H9 (cell line): ENCODE results near the gene SYNPO2. TPM values are rescaled to one million over a fixed set of nuclear protein-coding genes. Genes with fewer than 3 reads are reported as not detected.

ENCODE experiments used
- DNase-seq: peaks from one replicate; pipeline ENCODE4 v3.0.0-alpha.2; 2017
- H2AFZ ChIP-seq: one replicate; pipeline ENCODE4 v1.6.1; 2013; ENCODE audit warnings: mild to moderate bottlenecking, low read length, control low read depth, moderate library complexity
- H2AK5ac ChIP-seq: 2 replicates; pipeline ENCODE4 v1.6.1; 2013; ENCODE audit warnings: low read length, control low read depth, mixed read lengths; ENCODE audit not compliant: insufficient read length
- H2BK120ac ChIP-seq: one replicate; pipeline ENCODE4 v1.6.1; 2013; ENCODE audit warnings: low read depth, mild to moderate bottlenecking, low read length, control low read depth, inconsistent platforms; ENCODE audit not compliant: poor library complexity, severe bottlenecking
- H2BK12ac ChIP-seq: 2 replicates; pipeline ENCODE4 v1.6.1; 2013; ENCODE audit warnings: low read length, control low read depth, mixed read lengths, low read depth; ENCODE audit not compliant: insufficient read length
- H2BK15ac ChIP-seq: 2 replicates; pipeline ENCODE4 v1.6.1; 2013; ENCODE audit warnings: low read depth, low read length, control low read depth
- H2BK20ac ChIP-seq: one replicate; pipeline ENCODE4 v1.6.1; 2013; ENCODE audit warnings: low read depth, mild to moderate bottlenecking, low read length, control low read depth, inconsistent platforms; ENCODE audit not compliant: poor library complexity, severe bottlenecking
- H2BK5ac ChIP-seq: 2 replicates; pipeline ENCODE4 v1.6.1; 2013; ENCODE audit warnings: low read length, control low read depth, mixed read lengths; ENCODE audit not compliant: insufficient read length
- H3K14ac ChIP-seq: 2 replicates; pipeline ENCODE4 v1.6.1; 2013; ENCODE audit warnings: low read length, control low read depth; ENCODE audit not compliant: insufficient read depth
- H3K18ac ChIP-seq: 2 replicates; pipeline ENCODE4 v1.6.1; 2013; ENCODE audit warnings: low read depth, mild to moderate bottlenecking, mixed read lengths, low read length, control low read depth; ENCODE audit not compliant: insufficient read length
- H3K23ac ChIP-seq: 2 replicates; pipeline ENCODE4 v1.6.1; 2013; ENCODE audit warnings: low read length, control low read depth, mixed read lengths, low read depth; ENCODE audit not compliant: insufficient read length
- H3K23me2 ChIP-seq: 2 replicates; pipeline ENCODE4 v1.6.1; 2013; ENCODE audit warnings: low read depth, mild to moderate bottlenecking, mixed read lengths, low read length, control low read depth; ENCODE audit not compliant: insufficient read length, poor library complexity, severe bottlenecking
- H3K27ac ChIP-seq: 2 replicates; pipeline ENCODE4 v1.5.1; 2013; ENCODE audit warnings: low read length, control low read depth, mixed read lengths, low read depth; ENCODE audit not compliant: insufficient read length
- H3K27me3 ChIP-seq: 2 replicates; pipeline ENCODE4 v1.6.1; 2013; ENCODE audit warnings: low read length, control low read depth, inconsistent platforms; ENCODE audit not compliant: insufficient read depth
- H3K4ac ChIP-seq: 2 replicates; pipeline ENCODE4 v1.6.1; 2013; ENCODE audit warnings: low read depth, mild to moderate bottlenecking, control low read depth, inconsistent platforms, low read length, moderate library complexity
- H3K4me1 ChIP-seq: 2 replicates; pipeline ENCODE4 v1.6.1; 2013; ENCODE audit warnings: low read length, control low read depth, inconsistent platforms; ENCODE audit not compliant: insufficient read depth
- H3K4me2 ChIP-seq: 2 replicates; pipeline ENCODE4 v1.6.1; 2013; ENCODE audit warnings: low read length, control low read depth, mixed read lengths; ENCODE audit not compliant: insufficient read length, insufficient read depth
- H3K56ac ChIP-seq: 2 replicates; pipeline ENCODE4 v1.6.1; 2013; ENCODE audit warnings: low read depth, mild to moderate bottlenecking, mixed read lengths, low read length, control low read depth; ENCODE audit not compliant: insufficient read length
- H3K79me1 ChIP-seq: 2 replicates; pipeline ENCODE4 v1.6.1; 2013; ENCODE audit warnings: low read depth, mild to moderate bottlenecking, moderate library complexity, low read length, control low read depth, inconsistent platforms; ENCODE audit not compliant: insufficient read depth, poor library complexity, severe bottlenecking
- H3K79me2 ChIP-seq: 2 replicates; pipeline ENCODE4 v1.6.1; 2013; ENCODE audit warnings: low read length, control low read depth, inconsistent platforms; ENCODE audit not compliant: insufficient read depth
- H3K9ac ChIP-seq: 2 replicates; pipeline ENCODE4 v1.6.1; 2013; ENCODE audit warnings: low read length, control low read depth, mixed read lengths; ENCODE audit not compliant: insufficient read length; ENCODE audit errors: extremely low read depth
- H3K9me3 ChIP-seq: one replicate; pipeline ENCODE4 v1.6.1; 2013; ENCODE audit warnings: low read depth, low read length, inconsistent platforms; ENCODE audit not compliant: control insufficient read depth
- H3T11ph ChIP-seq: one replicate; pipeline ENCODE4 v1.6.1; 2013; ENCODE audit warnings: mild to moderate bottlenecking, low read length, control low read depth, inconsistent platforms
- H4K20me1 ChIP-seq: one replicate; pipeline ENCODE4 v1.6.1; 2013; ENCODE audit not compliant: control insufficient read depth, insufficient read length, insufficient read depth
- H4K5ac ChIP-seq: 2 replicates; pipeline ENCODE4 v1.6.1; 2013; ENCODE audit warnings: low read depth, mild to moderate bottlenecking, mixed read lengths, low read length, control low read depth; ENCODE audit not compliant: insufficient read length
- H4K8ac ChIP-seq: replicated peaks from 2 replicates; pipeline ENCODE4 v1.6.1; 2013; ENCODE audit warnings: low read length, control low read depth, mixed read lengths, low read depth; ENCODE audit not compliant: insufficient read length
- H4K91ac ChIP-seq: 2 replicates; pipeline ENCODE4 v1.6.1; 2013; ENCODE audit warnings: low read depth, mild to moderate bottlenecking, moderate library complexity, mixed read lengths, low read length, control low read depth; ENCODE audit not compliant: insufficient read length
- H3K27ac Mint-ChIP-seq, 3 experiments: 2 replicates in 2 of 3; 3 replicates in 1 of 3; pipeline ENCODE4 v1.8.0; 2020 to 2021; ENCODE audit warnings: mixed read lengths in 3 of 3, mild to moderate bottlenecking in 1 of 3, moderate library complexity in 1 of 3
- H3K27me3 Mint-ChIP-seq: 2 replicates; pipeline ENCODE4 v1.8.0; 2021; ENCODE audit warnings: low read depth, mild to moderate bottlenecking, moderate library complexity, mixed read lengths
- H3K36me3 Mint-ChIP-seq, 3 experiments: 2 replicates in 2 of 3; 3 replicates in 1 of 3; pipeline ENCODE4 v1.8.0; 2020 to 2021; ENCODE audit warnings: low read depth in 3 of 3, mixed read lengths in 3 of 3; ENCODE audit not compliant: insufficient read depth in 1 of 3
- H3K4me1 Mint-ChIP-seq, 2 experiments: 2 replicates each; pipeline ENCODE4 v1.8.0; 2020; ENCODE audit warnings: mixed read lengths in 2 of 2
- H3K4me3 Mint-ChIP-seq, 2 experiments: 2 replicates in 1 of 2; 3 replicates in 1 of 2; pipeline ENCODE4 v1.8.0; 2020 to 2021; ENCODE audit warnings: mild to moderate bottlenecking in 2 of 2, mixed read lengths in 2 of 2, moderate library complexity in 1 of 2
- H3K9me3 Mint-ChIP-seq, 2 experiments: 2 replicates in 1 of 2; 3 replicates in 1 of 2; pipeline ENCODE4 v1.8.0; 2020; ENCODE audit warnings: mild to moderate bottlenecking in 2 of 2, mixed read lengths in 2 of 2, moderate library complexity in 1 of 2
- CTCF ChIP-seq: fragments of 200-600 bp; sonication (generic); conservative IDR thresholded peaks from 3 replicates; pipeline ENCODE4 v1.8.0; 2021; ENCODE audit warnings: antibody characterized with exemption, mild to moderate bottlenecking
- WGBS: extraction: QIAGEN DNeasy Blood & Tissue Kit; methylation state at CpG from one replicate; pipeline ENCODE4 v1.1.7; 2013; ENCODE audit warnings: missing lambda C conversion rate, low lambda C conversion rate, mixed read lengths; ENCODE audit not compliant: insufficient read length; ENCODE audit errors: extremely low coverage; 5-methylcytosine and 5-hydroxymethylcytosine counted together
- total RNA-seq: library from RNA; stranded (reverse); gene quantifications from 2 replicates; pipeline ENCODE4 v1.2.1, GENCODE V29; 2021

SYNPO2 gene
- total RNA-seq, 1 experiment from 2014 or later = 1.1 TPM

GRCh38 chr4:118987959-118988634 is 99.4 kb downstream of the SYNPO2 start:
- no peak overlapping the region for H3K27ac Mint-ChIP-seq
- Histone ChIP-seq H3T11ph (no peak overlapping the region), H3K9me3 (no peaks in the 10 kb centered on the region), H3K79me2 (no peaks in the 10 kb centered on the region), H4K20me1 (no peaks in the 10 kb centered on the region), H2AFZ (no peak overlapping the region), H3K4ac (no peak overlapping the region), H3K9ac (no peak overlapping the region), H3K27ac (no peak overlapping the region), H3K56ac (no peak overlapping the region), H2BK5ac (no peak overlapping the region), H2AK5ac (no peak overlapping the region), H2BK12ac (no peak overlapping the region), H3K27me3 (no peaks in the 10 kb centered on the region), H4K5ac (no peak overlapping the region), H3K79me1 (no peaks in the 10 kb centered on the region), H3K18ac (no peak overlapping the region), H3K23ac (no peak overlapping the region), H2BK120ac (no peak overlapping the region), H2BK20ac (no peak overlapping the region), H3K4me1 (no peaks in the 10 kb centered on the region), H4K8ac (no peak overlapping the region), H3K14ac (no peak overlapping the region), H4K91ac (no peak overlapping the region), H2BK15ac (no peak overlapping the region), H3K4me2 (no peak overlapping the region), H3K23me2 (no peaks in the 10 kb centered on the region)
- no peaks in the 10 kb centered on the region for H3K36me3 Mint-ChIP-seq
- no CpG with 5 or more reads among the region's 1 CpG for whole genome bisulfite sequencing
- DNase-seq = no peak
- TF ChIP-seq CTCF = no peak
- H3K9me3 Mint-ChIP-seq = no peaks in the 10 kb centered on the region
- no peaks in the 10 kb centered on the region for H3K27me3 Mint-ChIP-seq
- H3K4me3 Mint-ChIP-seq = no peak overlapping the region
- H3K4me1 Mint-ChIP-seq = peaks cover 4 to 8% of the 10 kb centered on the region in 2 experiments
